SHP77 (cell line): ENCODE measurements around the gene CNTN5.
A peak's percentile ranks its signal among the peaks of the same experiment; 100 is the strongest.
"Not testable (repeated sequence)": the region's sequence is repeated elsewhere in the genome, so short reads cannot be mapped to it uniquely, and the experiment has no call there.

Source experiments
- DNase-seq, 2 experiments: peaks; one replicate each; lab custom pipeline; 2025; lab: John Stamatoyannopoulos, UW

Gene CNTN5

DNA sequence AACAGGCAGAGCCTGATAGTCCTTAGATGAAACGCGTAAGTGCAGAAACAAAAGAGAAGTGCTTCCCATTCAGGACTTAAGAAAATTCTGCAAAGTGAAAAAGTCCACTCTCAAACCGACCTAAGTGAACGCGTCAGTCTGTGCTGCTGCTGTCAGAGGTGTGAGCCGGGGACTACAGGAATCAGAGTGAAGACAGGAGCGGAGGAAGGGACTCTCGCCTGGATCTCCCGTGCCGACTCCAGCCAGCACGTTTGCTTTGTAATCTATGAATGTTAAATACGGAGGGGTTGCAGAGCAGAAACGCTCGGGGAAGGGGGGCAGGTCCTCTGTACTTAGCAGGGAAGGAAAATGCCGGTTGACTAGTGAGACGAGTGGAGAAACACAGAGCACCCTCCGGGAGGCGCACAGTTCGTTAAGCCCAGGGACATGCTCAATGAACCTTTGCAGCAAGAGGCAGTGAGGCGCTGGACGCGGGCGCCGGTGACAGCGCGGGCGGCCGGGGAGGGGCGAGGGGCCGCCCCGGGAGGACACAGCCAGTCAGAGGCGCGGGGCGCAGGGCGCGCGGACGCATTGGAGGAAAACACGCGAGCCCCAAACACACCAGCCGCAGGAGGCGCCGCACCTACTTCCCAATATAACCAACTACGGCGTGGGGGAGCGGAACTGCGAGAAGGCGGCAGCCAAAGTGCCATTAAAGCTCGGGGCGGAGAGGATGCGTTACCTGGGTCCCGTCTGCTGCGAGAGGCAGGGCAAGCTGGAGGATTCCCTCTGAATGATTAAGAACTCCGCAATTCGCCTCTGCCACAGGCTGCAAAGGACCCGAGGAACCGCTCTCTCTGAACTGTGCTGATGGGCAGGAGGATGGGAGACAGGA is at the start of gene CNTN5:
Gene CNTN5 (plus strand): TSS at position 598 of the 874 bp plus-strand sequence.
- peak; percentile 80 to 87 for DNase-seq

DNA sequence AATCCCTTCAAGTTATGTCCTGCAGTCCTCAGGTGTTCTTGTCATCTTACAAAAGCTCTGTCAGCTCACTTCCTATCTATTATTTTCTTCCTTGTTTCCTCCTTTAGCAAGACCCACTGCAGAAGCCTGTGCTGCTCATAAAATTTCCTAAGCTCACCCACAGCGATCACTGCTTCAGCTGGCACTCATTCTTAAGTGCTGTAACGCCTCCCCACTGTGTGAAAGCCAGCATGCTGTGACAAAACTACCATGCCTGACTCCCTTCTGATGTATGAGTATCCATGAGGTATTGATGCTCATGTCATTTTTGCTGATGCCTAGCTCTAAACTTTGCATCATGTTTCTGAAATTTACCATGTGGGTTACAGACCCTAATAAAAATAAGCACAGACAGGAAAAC is 41.5 kb upstream of the CNTN5 start:
- peak in 1 of 2 experiments; percentile 14 for DNase-seq

DNA sequence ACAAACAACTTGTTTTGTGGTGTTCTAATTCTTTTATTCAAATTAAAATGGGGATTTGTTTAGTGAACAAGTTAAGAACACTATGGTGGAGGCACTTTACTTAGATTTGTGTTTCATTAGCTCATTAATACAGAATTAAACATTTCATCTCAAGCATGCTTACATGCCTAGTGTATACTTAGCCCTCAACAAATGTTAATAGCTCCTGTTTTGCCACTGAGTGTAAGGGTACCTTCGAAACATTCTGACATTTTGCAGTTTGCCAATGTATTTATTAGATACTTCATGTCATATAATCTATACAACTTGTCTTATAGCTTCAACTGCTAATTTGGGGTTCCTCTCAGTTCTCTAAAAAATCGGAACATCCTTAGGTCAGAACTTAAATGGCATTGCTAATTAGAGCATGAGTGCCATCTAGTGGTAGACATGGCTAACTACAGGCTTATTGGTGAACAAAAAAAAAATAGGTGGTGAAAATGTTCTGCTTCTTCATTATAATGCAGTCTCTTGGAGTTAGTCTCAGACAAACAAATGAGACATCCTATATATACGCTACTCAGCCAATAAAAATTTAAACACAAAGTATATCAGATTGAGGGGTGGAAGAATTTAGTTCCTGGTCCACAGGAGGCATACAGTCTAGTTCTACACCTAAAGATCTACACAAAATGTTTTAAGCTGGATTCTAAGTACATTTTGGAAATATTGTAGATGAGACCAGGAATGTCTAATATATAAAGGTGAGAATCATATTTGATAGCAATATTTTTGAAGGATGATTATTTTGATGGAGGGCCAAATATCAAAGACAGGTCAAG is 4.9 kb upstream of the CNTN5 start:
- peak; percentile 29 to 55 for DNase-seq

DNA sequence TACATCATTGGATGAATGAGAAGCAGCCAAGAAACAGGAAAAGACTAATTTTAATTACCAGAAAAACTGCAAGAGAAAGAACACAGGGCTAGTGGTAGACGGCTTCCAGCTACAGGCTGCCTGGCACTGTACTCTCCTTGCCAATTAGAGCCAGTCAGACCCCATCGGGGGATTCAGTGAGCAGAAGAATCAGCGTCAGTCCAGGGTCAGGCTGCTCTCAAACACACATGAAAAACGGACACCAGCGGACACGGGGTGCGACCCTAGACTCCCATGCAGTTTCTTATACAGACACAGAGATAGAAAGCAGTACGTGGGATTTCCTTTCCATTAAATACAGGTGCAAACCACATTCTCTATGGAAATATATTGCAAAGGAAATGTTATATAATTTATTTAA is 1.1 kb upstream of the CNTN5 start:
- no peak for DNase-seq

DNA sequence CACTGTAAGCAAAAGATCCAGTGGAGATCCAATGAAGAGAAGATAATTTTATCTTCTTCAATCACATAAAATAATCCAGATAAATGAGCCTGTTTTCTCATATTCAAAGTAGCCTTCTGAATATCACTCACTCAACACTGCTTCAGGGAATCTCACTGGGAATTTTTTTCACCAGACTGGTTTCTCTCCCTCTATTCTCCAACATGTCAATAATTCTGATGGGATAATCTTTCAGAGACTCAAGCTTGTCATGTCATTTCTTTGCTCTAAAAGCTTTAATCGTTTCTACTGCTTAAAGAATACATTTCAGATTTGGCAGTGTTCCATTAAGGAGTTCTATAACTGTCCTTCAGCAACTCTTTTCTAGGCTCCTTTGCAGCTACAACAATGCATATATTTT is 16.3 kb downstream of the CNTN5 start:
- DNase-seq: no peak

DNA sequence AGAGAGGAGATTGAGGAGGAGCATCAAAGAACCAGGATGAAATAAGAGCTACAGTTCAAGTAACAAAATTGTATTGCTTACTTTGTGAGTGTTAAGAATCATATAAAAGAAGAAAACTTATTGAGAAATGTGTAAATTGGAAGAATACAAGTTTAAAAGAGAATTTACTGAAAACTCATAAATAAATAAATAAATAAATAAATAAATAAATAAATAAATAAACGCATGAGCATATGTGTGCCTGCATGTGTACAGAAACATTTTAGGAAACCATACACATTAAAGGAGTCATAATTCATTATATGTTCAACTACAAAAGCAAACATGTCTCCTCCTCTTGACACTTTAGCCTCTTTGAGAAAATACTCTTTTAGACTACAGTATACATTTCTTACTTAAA is 42.6 kb downstream of the CNTN5 start:
- no peak for DNase-seq

DNA sequence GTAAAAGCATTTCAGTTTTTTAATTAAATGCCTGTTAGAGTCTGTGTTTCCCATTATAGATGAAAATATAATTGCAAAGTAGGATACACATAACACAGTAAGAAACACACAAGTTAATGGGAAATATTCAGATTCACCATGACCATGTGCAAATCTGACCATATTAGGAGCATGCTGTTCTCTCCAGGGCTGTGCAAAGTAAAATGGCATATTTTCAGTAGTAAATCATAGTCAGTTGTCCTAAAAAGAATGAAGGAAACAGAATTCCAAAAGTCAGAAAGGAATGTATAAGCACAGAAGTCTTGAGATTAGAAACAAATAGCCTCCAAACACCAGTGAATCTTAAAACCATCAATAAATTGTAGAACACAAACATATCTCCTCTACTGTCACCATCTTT is 44.4 kb downstream of the CNTN5 start:
- no peak for DNase-seq

DNA sequence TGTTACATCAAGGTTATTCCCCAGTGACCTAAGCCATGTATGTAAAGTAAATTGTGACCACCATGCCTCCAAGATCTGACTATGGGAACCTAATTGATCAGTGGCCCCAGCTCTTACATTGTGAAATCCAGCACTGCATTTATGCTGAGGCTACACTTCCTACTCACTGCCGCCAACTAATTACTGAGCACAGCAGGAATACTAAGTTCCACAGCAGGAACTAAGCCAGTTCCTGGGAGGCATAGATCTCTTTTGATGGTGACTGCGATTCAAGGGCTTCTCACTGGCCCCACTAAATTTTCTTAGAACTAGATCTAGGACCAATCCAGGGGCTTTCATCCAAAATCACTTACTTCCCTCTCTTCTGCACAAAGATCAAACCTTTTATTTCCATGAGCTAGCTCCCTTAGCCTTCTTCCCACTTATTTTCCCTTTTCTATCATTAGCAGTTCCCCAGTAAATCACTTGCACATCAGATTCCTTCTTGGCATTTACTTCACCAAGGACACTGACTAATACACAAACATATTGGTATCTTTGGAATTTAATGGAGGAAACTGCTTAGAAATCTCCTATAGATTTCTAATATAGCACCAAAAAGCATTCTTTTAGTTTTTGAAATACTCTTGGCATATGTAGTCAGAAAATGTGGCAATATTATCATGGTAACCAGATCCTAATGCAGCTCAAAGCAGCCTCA is 46.0 kb downstream of the CNTN5 start:
- DNase-seq: no peak

DNA sequence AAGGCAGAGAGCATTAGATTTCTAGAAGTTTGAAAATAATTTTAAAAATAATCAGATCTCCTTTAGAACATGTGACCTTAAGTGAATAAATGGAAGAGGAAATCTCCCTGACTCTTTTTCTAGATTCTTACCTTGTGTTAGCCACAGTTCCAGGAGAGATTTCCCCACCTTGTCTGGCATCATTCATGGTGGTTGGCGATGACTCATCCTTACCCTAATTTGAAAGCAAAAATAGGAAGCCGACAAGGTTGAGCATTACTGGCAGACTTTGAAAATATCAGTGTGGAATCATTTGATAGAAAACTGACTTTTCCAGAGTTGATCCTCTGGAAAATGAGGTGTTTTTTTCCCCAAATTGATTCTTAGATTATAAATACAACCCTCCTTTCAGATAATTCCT is 48.1 kb downstream of the CNTN5 start:
- DNase-seq: no peak

DNA sequence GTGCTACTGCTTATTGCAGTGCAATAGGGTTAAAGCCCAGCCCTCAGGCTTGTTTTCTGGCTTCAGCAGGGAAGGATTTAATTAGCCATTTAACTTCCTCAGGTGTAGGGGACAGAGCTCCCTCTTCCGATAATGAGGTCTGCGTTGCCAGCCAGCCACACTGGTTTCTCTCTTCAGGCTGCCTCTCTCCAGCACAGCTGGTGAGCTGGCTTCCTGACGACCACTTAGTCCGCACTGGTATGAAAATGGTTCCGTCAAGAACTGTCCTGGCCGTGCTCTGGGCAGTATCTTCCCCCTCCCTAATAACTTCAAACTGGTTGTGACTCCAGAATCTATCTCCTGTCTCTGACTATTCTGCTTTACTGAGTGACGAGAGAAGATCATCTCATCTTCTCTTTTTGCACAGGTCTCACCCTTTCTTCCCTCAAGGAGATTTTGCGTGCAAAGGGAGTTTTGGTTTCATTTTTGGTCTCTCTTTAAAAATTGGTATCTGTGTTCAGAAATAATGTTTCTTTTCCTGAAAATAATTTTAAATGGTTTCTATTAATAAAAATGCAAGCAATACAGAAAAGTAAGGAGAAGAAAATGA is 49.2 kb downstream of the CNTN5 start:
- DNase-seq: peak; percentile 67 to 82

DNA sequence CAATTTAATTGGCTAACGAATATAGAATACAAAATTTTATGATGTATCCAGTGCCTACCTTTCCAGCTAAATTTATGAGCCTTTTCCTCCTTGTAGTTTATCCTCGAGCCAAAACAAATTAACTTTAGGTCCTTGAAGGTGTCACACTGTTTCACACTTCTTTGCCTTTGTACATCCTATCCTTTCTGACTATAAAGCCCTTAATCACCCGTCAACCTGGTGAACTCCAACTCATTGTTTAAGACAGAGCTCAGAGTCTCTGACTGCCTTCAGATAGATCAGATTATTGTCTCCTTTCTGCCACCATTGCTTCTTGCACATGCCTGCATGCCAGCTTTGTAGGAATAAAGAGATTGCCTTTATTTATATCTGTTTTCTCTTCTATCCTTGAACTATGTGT is 58.8 kb downstream of the CNTN5 start:
- no peak for DNase-seq

DNA sequence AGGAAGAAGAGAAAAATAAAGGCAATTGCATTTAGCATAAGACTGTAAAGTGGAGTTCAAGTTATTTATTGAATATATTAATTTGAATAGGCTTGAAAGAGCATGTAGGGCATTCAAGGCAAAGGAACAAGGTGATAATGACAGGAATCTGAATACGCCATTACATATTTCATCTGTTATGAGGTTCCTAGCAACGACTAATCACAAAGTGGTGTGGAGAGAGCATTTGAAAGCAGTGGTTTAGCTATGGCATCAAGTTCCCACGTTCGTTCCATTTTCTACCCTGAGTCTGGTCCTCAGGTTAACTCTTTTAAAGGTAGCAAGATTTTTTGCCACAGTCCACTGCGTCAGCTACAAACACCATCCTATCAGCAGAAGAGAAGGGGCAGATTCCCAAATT is 59.4 kb downstream of the CNTN5 start:
- no peak for DNase-seq

DNA sequence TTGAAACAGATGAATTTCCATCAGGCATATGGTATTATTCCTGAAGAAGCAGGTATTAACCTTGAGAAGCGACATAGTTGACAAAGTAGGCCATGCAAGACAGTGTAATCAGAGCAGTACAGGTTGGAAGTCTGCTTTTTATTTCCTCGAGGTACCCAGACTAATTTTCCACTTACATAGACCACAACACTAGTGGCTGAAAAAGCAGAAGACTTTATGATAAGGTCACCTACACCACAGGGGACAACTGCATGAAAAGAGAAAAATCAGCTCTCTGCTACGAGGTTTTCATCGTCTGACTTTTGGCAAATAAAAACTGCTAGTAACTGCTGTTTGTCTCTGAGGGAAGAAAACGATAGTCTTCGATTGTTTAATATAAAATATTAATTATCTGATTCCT is 77.5 kb downstream of the CNTN5 start:
- no peak for DNase-seq

DNA sequence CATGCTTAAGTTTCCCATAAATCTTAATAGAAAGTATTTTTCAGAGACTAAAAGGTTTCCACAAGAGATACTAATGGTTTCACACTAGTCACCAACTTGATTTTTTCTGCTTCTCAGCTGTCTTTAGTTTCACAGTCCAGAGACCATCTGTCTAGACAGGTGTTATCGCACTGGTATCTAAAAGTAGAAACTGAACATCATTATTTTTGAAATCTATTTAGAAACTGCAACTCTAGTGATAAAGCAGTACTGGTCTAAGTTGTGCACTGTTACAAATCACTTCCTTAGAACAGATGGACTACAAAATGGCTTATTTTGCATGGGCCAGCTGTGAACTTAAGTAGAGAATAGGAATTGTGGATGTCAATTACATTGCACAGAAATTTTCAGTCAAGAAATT is 78.0 kb downstream of the CNTN5 start:
- DNase-seq: peak in 1 of 2 experiments; percentile 10

DNA sequence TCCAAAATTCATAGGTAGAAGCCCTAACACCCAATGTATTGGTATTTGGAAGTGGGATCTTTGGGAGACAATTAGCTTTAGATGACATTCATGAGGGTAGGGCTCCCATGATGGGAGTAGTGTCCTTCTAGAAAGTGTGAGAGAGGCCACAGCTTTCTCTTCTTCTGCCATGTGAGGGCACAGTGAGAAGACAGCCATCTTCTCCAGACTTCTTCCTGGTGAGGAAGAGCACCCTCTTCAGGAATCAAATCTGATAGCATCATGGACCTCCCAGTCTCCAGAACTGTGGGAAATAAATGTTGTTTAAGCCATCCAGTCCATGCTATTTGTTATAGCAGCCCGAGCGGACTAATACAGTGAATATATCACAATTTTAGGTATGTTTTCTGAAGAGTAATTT is 96.9 kb downstream of the CNTN5 start:
- DNase-seq: peak in 1 of 2 experiments; percentile 2

DNA sequence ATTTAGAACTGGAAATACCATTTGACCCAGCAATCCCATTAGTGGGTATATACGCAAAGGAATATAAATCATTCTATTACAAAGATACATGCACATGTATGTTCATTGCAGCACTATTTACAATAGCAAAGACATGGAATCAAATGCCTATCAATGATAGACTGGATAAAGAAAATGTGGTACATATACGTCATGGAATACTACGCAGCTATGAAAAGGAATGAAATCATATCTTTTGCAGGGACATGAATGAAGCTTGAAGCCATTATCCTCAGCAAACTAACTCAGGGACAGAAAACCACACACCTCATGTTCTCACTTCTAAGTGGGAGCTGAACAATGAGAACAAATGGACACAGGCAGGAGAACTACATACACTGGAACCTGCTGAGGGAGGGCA is 113.1 kb downstream of the CNTN5 start:
- DNase-seq: not testable (repeated sequence)

DNA sequence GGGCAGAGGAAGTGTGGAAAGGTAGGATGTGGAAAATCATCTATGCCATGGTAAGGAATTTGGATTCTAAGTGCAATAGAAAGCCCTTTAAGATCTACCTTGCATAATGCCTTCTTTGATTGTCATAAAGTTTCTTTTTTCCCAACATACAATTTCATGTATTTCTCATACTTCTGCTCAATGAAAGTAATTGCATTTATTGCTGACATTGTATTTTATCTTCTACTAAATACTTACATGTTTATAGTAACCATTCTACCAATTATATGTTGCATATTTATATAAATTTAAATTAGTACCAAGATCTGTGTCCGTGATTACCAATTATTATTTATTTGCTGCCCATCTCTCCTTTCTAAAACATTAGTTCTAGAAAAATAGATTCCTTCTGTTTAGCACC is 114.8 kb downstream of the CNTN5 start:
- no peak for DNase-seq

DNA sequence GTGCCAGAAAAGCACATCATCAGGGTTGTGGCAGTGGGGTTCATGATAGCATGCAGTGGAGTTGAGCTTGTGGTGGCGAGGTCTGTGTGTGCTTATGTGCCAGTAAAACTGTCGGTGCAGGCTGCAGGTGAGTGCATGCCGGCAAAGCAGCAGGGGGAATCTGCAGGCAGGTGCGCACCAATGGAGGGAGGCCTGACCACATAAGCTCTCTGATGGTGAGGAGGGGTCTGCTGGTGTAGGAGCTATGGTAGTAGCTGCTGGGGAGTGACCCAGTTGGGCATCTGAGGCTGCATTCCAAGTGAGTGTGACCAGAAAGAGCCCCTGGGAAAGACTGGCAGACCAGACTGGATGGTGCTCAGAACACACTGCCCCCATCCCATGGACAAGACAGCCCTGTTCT is 121.5 kb downstream of the CNTN5 start:
- no peak for DNase-seq

DNA sequence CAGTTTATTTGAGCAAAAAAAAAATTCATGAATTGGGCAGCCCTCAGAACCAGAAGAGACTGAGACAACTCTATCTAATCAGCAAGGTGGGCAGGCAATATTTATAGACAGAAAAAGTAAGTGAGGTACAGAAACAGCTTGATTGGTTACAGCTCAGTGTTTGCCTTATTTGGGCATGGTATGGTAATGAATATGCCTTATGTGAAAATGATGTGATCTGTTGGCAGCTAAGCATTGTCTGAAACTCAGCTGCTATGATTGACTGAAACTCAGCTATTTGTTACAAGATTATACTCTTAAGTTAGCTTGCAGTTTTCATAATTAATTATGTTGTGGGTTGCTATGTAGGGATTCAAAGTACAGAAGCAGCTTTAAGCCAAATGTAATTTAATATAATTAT is 127.6 kb downstream of the CNTN5 start:
- DNase-seq: no peak

DNA sequence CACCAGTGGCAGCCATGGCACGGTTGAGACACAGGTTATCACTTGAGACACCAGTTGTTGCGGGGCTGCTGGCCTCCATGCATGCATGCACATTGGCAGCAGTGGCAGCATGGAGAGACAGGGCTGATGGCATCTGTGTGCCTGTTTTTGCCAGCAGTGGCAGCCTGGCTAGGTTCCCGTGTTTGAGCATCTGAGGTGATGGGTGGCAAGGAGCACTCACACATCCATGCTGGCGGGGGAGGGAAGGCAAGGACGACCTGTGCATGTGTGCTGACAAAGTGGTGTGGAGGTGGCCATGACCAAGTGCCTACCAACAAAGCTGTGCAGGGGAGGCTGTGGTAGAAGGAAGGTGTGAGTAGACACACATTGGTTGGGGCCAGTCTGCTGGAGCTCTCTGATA is 133.5 kb downstream of the CNTN5 start:
- no peak for DNase-seq

DNA sequence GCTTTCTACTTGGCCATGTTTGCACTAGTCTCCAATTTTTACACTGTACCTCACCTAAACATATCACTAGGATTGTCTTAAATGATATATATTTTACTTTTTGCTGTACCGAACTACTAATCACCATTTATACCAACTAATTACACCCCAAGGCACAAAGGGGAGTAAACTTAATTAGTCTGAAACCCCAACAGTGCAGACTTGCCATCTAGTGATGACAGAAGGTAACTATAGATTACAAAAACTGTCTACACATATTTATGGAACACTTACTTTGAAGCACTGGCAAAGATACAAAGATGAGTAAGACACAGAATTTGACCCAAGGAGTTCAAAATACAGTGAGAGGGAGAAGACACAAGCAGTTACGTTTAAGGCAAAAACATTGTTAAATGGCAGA is 139.7 kb downstream of the CNTN5 start:
- DNase-seq: no peak

DNA sequence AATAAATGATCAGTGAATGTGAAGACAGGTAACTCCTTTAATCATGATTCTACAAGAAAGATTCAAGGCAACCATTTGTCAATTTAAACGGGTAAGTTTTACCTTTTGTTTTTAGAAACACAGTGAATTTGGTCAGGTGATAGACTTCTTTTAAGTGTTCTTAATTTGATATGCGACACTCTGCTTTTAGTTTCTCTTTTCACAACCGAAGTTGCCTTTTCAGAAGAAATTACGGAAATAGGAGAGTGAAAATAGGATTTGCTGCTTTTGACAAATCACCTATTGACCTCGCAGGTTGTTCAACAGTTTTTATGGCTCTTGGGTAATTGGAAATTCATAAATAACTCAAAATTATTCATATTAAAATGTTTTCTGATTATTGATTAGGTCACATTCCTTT is 142.1 kb downstream of the CNTN5 start:
- DNase-seq: no peak
